GM12801 (cell line): ENCODE measurements around the gene MSMB.

ENCODE experiments used
- CTCF ChIP-seq: IDR thresholded peaks from one replicate; pipeline ENCODE4 v1.5.1; 2011; ENCODE audit warnings: control low read depth; ENCODE audit not compliant: insufficient read length; ENCODE audit errors: extremely low read depth

MSMB gene

GRCh38 chr10:46074196-46074946 is 28.3 kb upstream of the MSMB start:
- no peak for TF ChIP-seq CTCF

GRCh38 chr10:46073564-46073963 is 27.5 kb upstream of the MSMB start:
- TF ChIP-seq CTCF: no peak

GRCh38 chr10:46070749-46071148 is 24.7 kb upstream of the MSMB start:
- TF ChIP-seq CTCF: no peak

- TF ChIP-seq CTCF: no peak
These were observed 23.8 kb upstream of the MSMB start for GRCh38 chr10:46069771-46070463.

- no peak for TF ChIP-seq CTCF
These were observed 22.8 kb upstream of the MSMB start for GRCh38 chr10:46068905-46069304.

GRCh38 chr10:46068117-46068516 is 22.0 kb upstream of the MSMB start:
- no peak for TF ChIP-seq CTCF

- TF ChIP-seq CTCF: no peak
These were observed 18.3 kb upstream of the MSMB start for GRCh38 chr10:46064269-46064817.
